Stomach (tissue), 9 donors: Measurements from ENCODE around the gene TENM3. TPM values are rescaled to one million over a fixed set of nuclear protein-coding genes. Genes with fewer than 3 reads are reported as not detected.

Experiments
- DNase-seq, 2 donors: peaks; one replicate each; pipeline versions ENCODE4 v3.0.0 to v3.0.0-alpha.2; 2013 to 2019
- H3K27ac ChIP-seq, 5 donors: fragments of 200-600 bp in 4 of 5; sonication (generic) in 4 of 5; one replicate each; pipeline ENCODE4 v1.5.1; 2013 to 2019; ENCODE audit warnings: mild to moderate bottlenecking in 1 of 5, moderate library complexity in 1 of 5
- H3K27me3 ChIP-seq, 3 donors: fragments of 200-600 bp; sonication (generic); one replicate each; pipeline ENCODE4 v1.5.1; 2017 to 2019; ENCODE audit warnings: mixed run types in 1 of 3
- H3K36me3 ChIP-seq, 4 donors: fragments of 200-600 bp; sonication (generic); 1 replicate in 3 of 4; 2 replicates in 1 of 4; pipeline ENCODE4 v1.5.1; 2016 to 2019
- H3K4me1 ChIP-seq, 4 donors: fragments of 200-600 bp; sonication (generic); one replicate each; pipeline ENCODE4 v1.5.1; 2016 to 2019
- H3K4me3 ChIP-seq, 4 donors: fragments of 200-600 bp; sonication (generic) in 3 of 4; one replicate each; pipeline ENCODE4 v1.5.1; 2016 to 2019; ENCODE audit warnings: mild to moderate bottlenecking in 1 of 4
- H3K9me3 ChIP-seq, 4 donors: fragments of 200-600 bp; sonication (generic); one replicate each; pipeline ENCODE4 v1.5.1; 2016 to 2019
- CTCF ChIP-seq, 7 experiments: fragments of 450-650 bp in 4 of 7; fragments of 200-600 bp in 3 of 7; sonication (generic) in 3 of 7; IDR thresholded peaks; one replicate each; pipeline ENCODE4 v1.5.1; 2016 to 2019; ENCODE audit warnings: antibody characterized with exemption in 7 of 7, control low read depth in 2 of 7, mild to moderate bottlenecking in 1 of 7
- EP300 ChIP-seq: sonication (generic); formaldehyde crosslinking; IDR thresholded peaks from one replicate; pipeline ENCODE4 v1.6.1; 2017; ENCODE audit warnings: antibody characterized with exemption
- POLR2A ChIP-seq, 4 donors: fragments of 450-650 bp; IDR thresholded peaks; one replicate each; pipeline ENCODE4 v1.6.1; 2016; ENCODE audit warnings: antibody characterized with exemption in 4 of 4, control low read depth in 2 of 4, mild to moderate bottlenecking in 1 of 4, moderate library complexity in 1 of 4
- POLR2AphosphoS5 ChIP-seq, 3 donors: sonication (generic); formaldehyde crosslinking; IDR thresholded peaks; one replicate each; pipeline ENCODE4 v1.6.1; 2016; ENCODE audit warnings: antibody characterized with exemption in 3 of 3
- WGBS, 5 donors: extraction: QIAGEN DNeasy Blood & Tissue Kit in 3 of 5; methylation state at CpG; one replicate each; pipeline versions ENCODE4 v1.1.5 to v1.1.7; 2013 to 2018; 5-methylcytosine and 5-hydroxymethylcytosine counted together
- intact Hi-C: fragments of 100-400 bp; cut with DNase I; formaldehyde crosslinking; loops from one replicate; pipeline ENCODE4 v1.15.1; 2023; ENCODE audit warnings: low total_unique reads
- polyA plus RNA-seq, 3 donors: library from polyadenylated mRNA; stranded (reverse); fragments of 200-250 nt; gene quantifications; one replicate each; pipeline ENCODE4 v1.2.3, GENCODE V29; 2013
- total RNA-seq, 5 donors: library from RNA; depleted of rRNA; stranded (reverse); fragments of >200 nt; gene quantifications; one replicate each; pipeline versions ENCODE4 v1.1.0 to v1.2.3, GENCODE V29; 2014 to 2016
- donor health status: healthy with polysubstance abuse.
- donor health status: Bipolar disorder and iron deficiency.
- donor health status: healthy.

TENM3 gene
- total and polyA plus RNA-seq, 8 donors = under 0.01 to 8.3 (median 0.44) TPM

DNA sequence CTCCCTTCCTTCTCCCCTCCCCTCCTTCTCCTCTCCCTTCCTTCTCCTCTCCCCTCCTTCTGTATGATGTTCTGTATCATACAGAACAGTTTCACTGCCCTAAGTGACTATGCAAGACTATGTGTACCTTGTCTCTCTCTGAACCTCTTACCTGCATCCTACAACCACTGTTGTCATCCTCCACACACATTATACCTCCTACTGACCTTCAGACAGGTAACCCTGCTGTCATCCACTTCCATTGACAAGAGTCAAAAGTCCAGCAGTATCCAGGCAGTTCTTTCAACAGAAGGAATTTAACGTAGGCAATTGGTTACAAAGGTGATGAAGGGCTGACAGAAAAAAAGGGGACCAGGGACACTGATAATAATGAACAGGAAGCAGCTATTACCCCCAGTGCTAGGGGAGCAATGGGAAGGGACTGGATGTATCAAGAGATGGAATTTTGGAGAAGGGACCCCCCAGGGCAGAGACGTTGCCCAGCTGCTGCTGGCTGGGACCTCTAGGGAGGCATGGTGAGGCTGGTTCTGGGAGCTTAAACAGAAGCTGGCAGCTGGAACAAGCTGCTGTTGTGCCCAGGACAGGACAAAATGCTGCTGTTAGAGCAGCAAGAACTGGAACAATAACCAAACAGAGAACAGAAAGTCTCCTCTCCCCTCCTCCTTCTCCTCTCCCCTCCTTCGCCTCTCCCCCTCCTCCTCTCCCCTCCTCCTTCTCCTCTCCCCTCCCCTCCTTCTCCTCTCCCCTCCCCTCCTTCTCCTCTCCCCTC is 589.3 kb downstream of the TENM3 start:
- DNase-seq = no peak
- Histone ChIP-seq H3K27ac (no peak overlapping the region), H3K36me3 (no peaks in the 10 kb centered on the region), H3K4me1 (no peaks in the 10 kb centered on the region), H3K9me3 (no peaks in the 10 kb centered on the region), H3K27me3 (peaks cover 0 to 10% (median 0%) of the 10 kb centered on the region in 3 donors), H3K4me3 (no peak overlapping the region)
- intact Hi-C loops = no loop called here
- TF ChIP-seq POLR2A (IDR thresholded peaks at IDR 0.05) (no peak), CTCF (IDR thresholded peaks at IDR 0.05) (no peak), POLR2AphosphoS5 (IDR thresholded peaks at IDR 0.05) (no peak), EP300 (no peak)
- 56 to 73% (median 70%) methylated on average over 2 to 3 of the region's 3 CpGs for WGBS, 5 donors

GRCh38 chr4:182835006-182835740 is 592.0 kb downstream of the TENM3 start:
- no peaks in the 10 kb centered on the region for H3K9me3 ChIP-seq
- intact Hi-C loops = no loop called here
- no peaks in the 10 kb centered on the region for H3K4me1 ChIP-seq
- H3K27me3 ChIP-seq = peaks cover 0 to 10% (median 0%) of the 10 kb centered on the region in 3 donors
- DNase-seq = no peak
- no peak overlapping the region for H3K4me3 ChIP-seq
- 78 to 86% (median 80%) methylated on average over 26 of the region's 26 CpGs for WGBS, 5 donors
- TF ChIP-seq POLR2AphosphoS5 (IDR thresholded peaks at IDR 0.05) = no peak
- H3K27ac ChIP-seq = no peak overlapping the region
- no peaks in the 10 kb centered on the region for H3K36me3 ChIP-seq

- DNase-seq = no peak
- 70 to 82% (median 71%) methylated on average over 12 of the region's 12 CpGs for WGBS, 5 donors
- no peak overlapping the region for H3K27ac ChIP-seq
- intact Hi-C loops = no loop called here
- no peaks in the 10 kb centered on the region for H3K36me3 ChIP-seq
- H3K4me3 ChIP-seq = no peak overlapping the region
- no peak for TF ChIP-seq POLR2AphosphoS5 (IDR thresholded peaks at IDR 0.05)
- no peak for TF ChIP-seq CTCF (IDR thresholded peaks at IDR 0.05)
- no peak for TF ChIP-seq EP300
- TF ChIP-seq POLR2A (IDR thresholded peaks at IDR 0.05) = no peak
- peaks cover 0 to 10% (median 0%) of the 10 kb centered on the region in 3 donors for H3K27me3 ChIP-seq
- no peaks in the 10 kb centered on the region for H3K9me3 ChIP-seq
- no peaks in the 10 kb centered on the region for H3K4me1 ChIP-seq
Observed at GRCh38 chr4:182837831-182838230, 594.6 kb downstream of the TENM3 start.

DNA sequence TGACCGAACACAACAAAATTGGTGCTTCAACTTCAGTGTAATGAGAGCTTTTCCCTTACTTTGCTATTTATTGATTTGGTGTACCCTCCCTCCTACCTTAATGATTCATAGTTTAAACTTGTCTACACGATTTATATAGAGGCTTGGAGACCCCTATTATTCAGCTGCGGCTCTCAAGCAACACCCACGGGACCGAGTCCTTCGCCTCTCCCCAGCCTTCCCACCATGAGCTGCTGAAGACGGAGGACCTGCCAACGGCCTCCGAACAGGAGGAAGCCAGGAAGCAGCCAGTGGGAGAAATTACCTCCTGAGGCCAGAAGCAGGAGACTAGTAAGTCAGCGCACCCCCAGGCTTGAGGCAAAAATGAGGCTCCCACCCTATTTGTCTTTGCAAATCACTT is 595.3 kb downstream of the TENM3 start:
- TF ChIP-seq POLR2A (IDR thresholded peaks at IDR 0.05) (no peak), EP300 (no peak), POLR2AphosphoS5 (IDR thresholded peaks at IDR 0.05) (no peak), CTCF (IDR thresholded peaks at IDR 0.05) (no peak)
- DNase-seq = no peak
- Histone ChIP-seq H3K4me1 (no peaks in the 10 kb centered on the region), H3K9me3 (no peaks in the 10 kb centered on the region), H3K4me3 (no peak overlapping the region), H3K27ac (no peak overlapping the region), H3K36me3 (no peaks in the 10 kb centered on the region), H3K27me3 (peaks cover 0 to 10% (median 0%) of the 10 kb centered on the region in 3 donors)
- intact Hi-C loops = no loop called here
- WGBS, 5 donors = 78 to 86% (median 84%) methylated on average over 10 of the region's 10 CpGs
